H1 (cell line): ENCODE measurements around the gene GULP1. TPM values are rescaled to one million over a fixed set of nuclear protein-coding genes. Genes with fewer than 3 reads are reported as not detected.

ENCODE experiments used
- CTCF ChIA-PET: fragments of 300-600 bp; sonication (Branson Sonifier 250); formaldehyde crosslinking; loops from one replicate; lab custom pipeline; 2021; ENCODE audit not compliant: partially characterized antibody; lab: Charles Lee
- POLR2A ChIA-PET: fragments of 300-600 bp; sonication (Branson Sonifier 250); formaldehyde crosslinking; loops from one replicate; lab custom pipeline; 2021; ENCODE audit warnings: inconsistent platforms; ENCODE audit not compliant: partially characterized antibody; lab: Charles Lee
- DNase-seq, 2 experiments: peaks; one replicate each; pipeline versions ENCODE4 v3.0.0 to v3.0.0-alpha.2; 2010 to 2022; ENCODE audit warnings: low spot score in 2 of 2, low read depth in 1 of 2, mixed read lengths in 1 of 2
- FAIRE-seq: peaks from 2 replicates; lab custom pipeline; 2011; peaks lifted over from hg19 to GRCh38; lab: Jason Lieb, UNC
- H2AFZ ChIP-seq: 2 replicates; pipeline ENCODE4 v1.8.1; 2012; ENCODE audit warnings: low read length, inconsistent platforms
- H2AK5ac ChIP-seq: 2 replicates; pipeline ENCODE4 v1.6.1; 2013; ENCODE audit warnings: low read depth, low read length
- H2BK120ac ChIP-seq: replicated peaks from 2 replicates; pipeline ENCODE3; 2013; ENCODE audit warnings: low read depth, low read length, inconsistent platforms
- H2BK12ac ChIP-seq: 2 replicates; pipeline ENCODE4 v1.6.1; 2013; ENCODE audit warnings: low read depth, low read length
- H2BK15ac ChIP-seq: 2 replicates; pipeline ENCODE4 v1.6.1; 2013; ENCODE audit warnings: low read length
- H2BK20ac ChIP-seq: 2 replicates; pipeline ENCODE4 v1.6.1; 2013; ENCODE audit warnings: low read length
- H2BK5ac ChIP-seq: 2 replicates; pipeline ENCODE4 v1.6.1; 2013; ENCODE audit warnings: low read depth, low read length
- H3K14ac ChIP-seq: 2 replicates; pipeline ENCODE4 v1.6.1; 2013; ENCODE audit warnings: inconsistent platforms; ENCODE audit not compliant: insufficient read length
- H3K18ac ChIP-seq: 2 replicates; pipeline ENCODE4 v1.6.1; 2013; ENCODE audit warnings: low read length; ENCODE audit errors: extremely low read depth
- H3K23ac ChIP-seq: 2 replicates; pipeline ENCODE4 v1.6.1; 2013; ENCODE audit warnings: inconsistent platforms; ENCODE audit not compliant: insufficient read length
- H3K23me2 ChIP-seq: 2 replicates; pipeline ENCODE4 v1.6.1; 2013; ENCODE audit warnings: low read depth, low read length
- H3K27ac ChIP-seq: 2 replicates; pipeline ENCODE4 v1.6.1; 2011; ENCODE audit warnings: low read depth, low read length, inconsistent platforms
- H3K27me3 ChIP-seq, 4 experiments: replicated peaks in 1 of 4; 1 replicate in 1 of 4; 2 replicates in 3 of 4; pipeline versions ENCODE4 v1.6.1 to v1.8.1; 2011 to 2013; ENCODE audit warnings: low read length in 3 of 4, mild to moderate bottlenecking in 3 of 4, inconsistent platforms in 2 of 4, mixed read lengths in 2 of 4, moderate library complexity in 1 of 4; ENCODE audit not compliant: control insufficient read depth in 3 of 4, insufficient read depth in 3 of 4; ENCODE audit errors: extremely low read depth in 1 of 4
- H3K36me3 ChIP-seq, 4 experiments: 2 replicates each; pipeline versions ENCODE4 v1.6.1 to v1.8.1; 2011 to 2013; ENCODE audit warnings: mild to moderate bottlenecking in 4 of 4, low read length in 3 of 4, moderate library complexity in 2 of 4, control low read depth in 1 of 4, inconsistent platforms in 1 of 4; ENCODE audit not compliant: insufficient read depth in 4 of 4, control insufficient read depth in 2 of 4
- H3K4ac ChIP-seq: replicated peaks from 2 replicates; pipeline ENCODE3; 2013; ENCODE audit warnings: low read length, low read depth, mixed read lengths, inconsistent platforms; ENCODE audit not compliant: insufficient read length
- H3K4me1 ChIP-seq, 4 experiments: replicated peaks in 1 of 4; 1 replicate in 1 of 4; 2 replicates in 3 of 4; pipeline versions ENCODE4 v1.6.1 to v1.8.1; 2011 to 2013; ENCODE audit warnings: low read length in 3 of 4, inconsistent platforms in 2 of 4, mixed read lengths in 1 of 4; ENCODE audit not compliant: insufficient read depth in 4 of 4, control insufficient read depth in 3 of 4
- H3K4me2 ChIP-seq, 2 experiments: 2 replicates each; pipeline versions ENCODE4 v1.6.1 to v1.8.1; 2011 to 2013; ENCODE audit warnings: low read depth in 2 of 2, low read length in 2 of 2, control low read depth in 1 of 2, inconsistent platforms in 1 of 2, mild to moderate bottlenecking in 1 of 2; ENCODE audit not compliant: insufficient read depth in 1 of 2
- H3K4me3 ChIP-seq, 4 experiments: fragments of 200-600, 300-600 bp in 1 of 4; sonication (generic), shearing (Covaris generic), sonication (Bioruptor Twin) in 1 of 4; 2 replicates each; pipeline versions ENCODE4 v1.5.1 to v1.8.1; 2011 to 2016; ENCODE audit warnings: low read length in 4 of 4, low read depth in 3 of 4, control low read depth in 2 of 4, inconsistent platforms in 2 of 4, mild to moderate bottlenecking in 2 of 4, mixed read lengths in 1 of 4, moderate library complexity in 1 of 4; ENCODE audit not compliant: insufficient read depth in 2 of 4; ENCODE audit errors: extremely low read depth in 1 of 4
- H3K56ac ChIP-seq: replicated peaks from 2 replicates; pipeline ENCODE3; 2013; ENCODE audit warnings: low read depth, mild to moderate bottlenecking, mixed read lengths, low read length, inconsistent platforms; ENCODE audit not compliant: insufficient read length
- H3K79me1 ChIP-seq: 2 replicates; pipeline ENCODE4 v1.6.1; 2013; ENCODE audit warnings: low read depth, low read length, control low read depth
- H3K79me2 ChIP-seq, 2 experiments: 2 replicates each; pipeline versions ENCODE4 v1.6.1 to v1.8.1; 2012 to 2013; ENCODE audit warnings: low read length in 2 of 2, mild to moderate bottlenecking in 2 of 2, inconsistent platforms in 1 of 2; ENCODE audit not compliant: insufficient read depth in 2 of 2, control insufficient read depth in 1 of 2
- H3K9ac ChIP-seq, 4 experiments: replicated peaks in 1 of 4; 1 replicate in 1 of 4; 2 replicates in 3 of 4; pipeline versions ENCODE4 v1.6.1 to v1.8.1; 2011 to 2013; ENCODE audit warnings: low read depth in 3 of 4, low read length in 3 of 4, control low read depth in 2 of 4, mild to moderate bottlenecking in 2 of 4, moderate library complexity in 2 of 4, inconsistent platforms in 1 of 4; ENCODE audit errors: extremely low read depth in 1 of 4
- H3K9me3 ChIP-seq, 2 experiments: 2 replicates each; pipeline versions ENCODE4 v1.6.1 to v1.8.1; 2012 to 2013; ENCODE audit warnings: mild to moderate bottlenecking in 2 of 2, moderate library complexity in 2 of 2, control low read depth in 1 of 2, inconsistent platforms in 1 of 2, low read depth in 1 of 2, low read length in 1 of 2, mixed read lengths in 1 of 2; ENCODE audit not compliant: insufficient read depth in 2 of 2
- H4K20me1 ChIP-seq, 2 experiments: replicated peaks in 1 of 2; 2 replicates each; pipeline versions ENCODE3 to v1.8.1; 2011 to 2013; ENCODE audit warnings: inconsistent platforms in 2 of 2, low read length in 2 of 2, mild to moderate bottlenecking in 1 of 2; ENCODE audit not compliant: insufficient read depth in 2 of 2, control insufficient read depth in 1 of 2
- H4K5ac ChIP-seq: 2 replicates; pipeline ENCODE4 v1.6.1; 2013; ENCODE audit warnings: low read length, low read depth, mixed read lengths, inconsistent platforms; ENCODE audit not compliant: insufficient read length
- H4K8ac ChIP-seq: 2 replicates; pipeline ENCODE4 v1.8.0; 2013; ENCODE audit warnings: mild to moderate bottlenecking, moderate library complexity, low read length, inconsistent platforms; ENCODE audit not compliant: insufficient read depth; ENCODE audit errors: extremely low read depth
- H4K91ac ChIP-seq: replicated peaks from 2 replicates; pipeline ENCODE3; 2013; ENCODE audit warnings: low read length, mixed read lengths, inconsistent platforms; ENCODE audit not compliant: insufficient read length
- ASH2L ChIP-seq: fragments of 200-600, 300-600 bp; sonication (generic); IDR thresholded peaks from one replicate; pipeline ENCODE4 v1.7.1; 2017; ENCODE audit warnings: low read length
- KDM1A ChIP-seq: fragments of 200-600, 300-600 bp; sonication (generic); IDR thresholded peaks from 2 replicates; pipeline ENCODE4 v1.7.1; 2016; ENCODE audit warnings: mild to moderate bottlenecking, low read length, borderline replicate concordance
- NRF1 ChIP-seq: IDR thresholded peaks from 2 replicates; pipeline ENCODE4 v1.6.1; 2011; ENCODE audit warnings: mild to moderate bottlenecking, low read depth, low read length, improper control_type of control experiment
- POLR2A ChIP-seq, 2 experiments: IDR thresholded peaks; 1 replicate in 1 of 2; 2 replicates in 1 of 2; pipeline ENCODE4 v1.6.1; 2011; ENCODE audit warnings: low read depth in 2 of 2, low read length in 2 of 2, mild to moderate bottlenecking in 2 of 2; ENCODE audit errors: control extremely low read depth in 1 of 2
- POLR2AphosphoS5 ChIP-seq: IDR thresholded peaks from 2 replicates; pipeline ENCODE4 v1.6.1; 2011; ENCODE audit warnings: low read depth, low read length
- SUZ12 ChIP-seq: fragments of 200-600 bp; sonication (generic); IDR thresholded peaks from 2 replicates; pipeline ENCODE4 v1.6.1; 2012; ENCODE audit warnings: mild to moderate bottlenecking, inconsistent platforms, low read length, moderate library complexity, mixed read lengths
- ZNF274 ChIP-seq: IDR thresholded peaks from 2 replicates; pipeline ENCODE4 v1.7.0; 2012; ENCODE audit warnings: low read length, borderline replicate concordance; ENCODE audit errors: extremely low read depth
- WGBS, 2 experiments: shearing (Covaris generic) in 1 of 2; methylation state at CpG; one replicate each; pipeline versions ENCODE4 v1.1.6 to v1.1.7; 2013 to 2015; ENCODE audit warnings: low lambda C conversion rate in 2 of 2, mixed read lengths in 2 of 2, inconsistent platforms in 1 of 2, low coverage in 1 of 2, missing lambda C conversion rate in 1 of 2; ENCODE audit not compliant: insufficient replicate concordance in 2 of 2, insufficient coverage in 1 of 2, insufficient read length in 1 of 2; ENCODE audit errors: extremely low coverage in 1 of 2, missing lambda C conversion rate in 1 of 2; 5-methylcytosine and 5-hydroxymethylcytosine counted together
- polyA plus RNA-seq, 7 experiments: library from polyadenylated mRNA; depleted of rRNA in 3 of 7; stranded (reverse) in 5 of 7; unstranded in 2 of 7; fragments of >200 nt in 5 of 7; fragments of 200-250 nt in 2 of 7; gene quantifications; 1 replicate in 5 of 7; 2 replicates in 1 of 7; 4 replicates in 1 of 7; pipeline versions ENCODE4 v1.2.1 to v1.2.3, GENCODE V29; 2011 to 2013; ENCODE audit warnings: missing spikeins in 2 of 7, mixed read lengths in 2 of 7
- total RNA-seq: library from RNA; stranded (reverse); fragmentation: NEBNext Ultra II Directional; extraction: Animal tissue kit (Norgen Biotek cat#: 25700); gene quantifications from 2 replicates; pipeline ENCODE4 v1.2.1, GENCODE V29; 2021

The GULP1 gene
- total and polyA plus RNA-seq, 2 of the 8 experiments (the other 6 are each of a cell fraction or from before 2014, with no cell fraction given) = 69.7 to 139 TPM

DNA sequence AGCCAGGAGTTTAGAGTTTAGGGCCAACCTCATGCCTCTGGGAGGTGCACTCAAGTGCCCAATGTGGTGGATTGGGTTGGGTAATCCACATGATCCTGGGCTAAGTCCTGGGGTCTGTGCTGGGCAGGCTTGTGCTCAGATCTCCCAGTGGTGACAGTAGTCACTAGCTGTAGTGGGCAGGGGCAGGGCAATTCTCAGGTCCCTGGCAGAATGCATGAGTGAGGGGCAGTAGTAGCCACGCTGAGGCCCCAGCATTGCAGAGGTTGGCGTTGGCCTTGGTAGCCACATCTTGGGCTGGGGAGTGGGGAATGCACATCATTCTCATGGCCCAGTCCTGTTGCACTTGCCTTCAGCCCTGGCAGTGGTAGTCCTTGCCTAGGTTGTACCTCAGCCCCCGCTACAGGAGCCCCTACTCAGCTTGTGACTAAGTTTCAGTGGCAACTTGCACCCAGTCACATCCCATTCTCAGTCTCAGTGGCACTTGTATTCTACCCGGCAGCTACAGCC lies 269.9 kb downstream of the GULP1 start:
- Histone ChIP-seq H2AFZ (no peak overlapping the region), H3K23ac (no peak overlapping the region), H2BK120ac (no peak overlapping the region), H3K18ac (no peak overlapping the region), H3K27ac (no peak overlapping the region; the same call in 1 of the 2 replicates), H3K79me1 (no peaks in the 10 kb centered on the region), H2BK12ac (no peak overlapping the region), H3K4ac (no peak overlapping the region), H3K4me3 (no peak overlapping the region), H3K14ac (no peak overlapping the region), H3K36me3 (peaks cover 0 to 26% (median 12%) of the 10 kb centered on the region in 4 experiments; a peak in 4 of 8 replicates), H3K56ac (no peak overlapping the region), H2BK20ac (no peak overlapping the region), H3K79me2 (no peaks in the 10 kb centered on the region), H3K4me1 (no peaks in the 10 kb centered on the region), H3K27me3 (no peaks in the 10 kb centered on the region), H3K9me3 (no peaks in the 10 kb centered on the region; a peak in 2 of 4 replicates), H4K20me1 (no peaks in the 10 kb centered on the region), H4K5ac (no peak overlapping the region), H2AK5ac (no peak overlapping the region), H3K4me2 (no peak overlapping the region), H2BK5ac (no peak overlapping the region), H3K23me2 (no peaks in the 10 kb centered on the region), H4K91ac (no peak overlapping the region), H4K8ac (peak overlapping the region; percentile 59; the same call in 1 of the 2 replicates), H2BK15ac (no peak overlapping the region), H3K9ac (no peak overlapping the region)
- TF ChIP-seq NRF1 (no peak), POLR2A (IDR thresholded peaks at IDR 0.05; ENCODE audit: control extremely low read depth in 1 of 2, low read depth in 2 of 2, low read length in 2 of 2) (peak in 1 of 2 experiments; percentile 31; a peak in 1 of 3 replicates), KDM1A (no peak), POLR2AphosphoS5 (0 out of 2 replicates have a peak, but pooled peaks have one; percentile 11), ZNF274 (no peak), SUZ12 (no peak), ASH2L (no peak)
- WGBS, 2 experiments = 83% methylated on average over 4 of the region's 4 CpGs; no CpG with 5 or more reads in 1 of the 2 experiments
- DNase-seq (peak in 1 of 2 experiments; percentile 41), FAIRE-seq (no peak)
- ChIA-PET CTCF (interaction anchor here (1.9 kb wide), 1 partner anchor 38 kb away, joined by 7 read pairs; no protein-coding TSS in a partner anchor), POLR2A (no interaction called here)
